GM12878 (cell line): ENCODE measurements around the gene RPL34. TPM values are rescaled to one million over a fixed set of nuclear protein-coding genes. Genes with fewer than 3 reads are reported as not detected.

ENCODE experiments used
- ATAC-seq: fragments of 200-7000 bp; cut with Tn5 transposase; 3 replicates; pipeline ENCODE4 v1.9.1; 2020; ENCODE audit warnings: mild to moderate bottlenecking, moderate library complexity
- BruUV-seq: library from RNA; stranded (reverse); fragments of 400-500 nt; replicated peaks from 2 replicates; lab custom pipeline; 2021; lab: Mats Ljungman, UMichigan
- CTCF ChIA-PET: fragments of 300-600 bp; sonication (Branson Sonifier 250); formaldehyde crosslinking; extraction: SDS; loops from one replicate; lab custom pipeline; 2021; ENCODE audit warnings: inconsistent platforms; lab: Yijun Ruan, JAX
- POLR2A ChIA-PET: fragments of 350-600 bp; formaldehyde crosslinking; extraction: SDS; loops from one replicate; lab custom pipeline; 2021; ENCODE audit warnings: inconsistent platforms; lab: Charles Lee
- RAD21 ChIA-PET: fragments of 300-600 bp; sonication (Branson Sonifier 250); formaldehyde crosslinking; loops from one replicate; lab custom pipeline; 2023; ENCODE audit warnings: antibody characterized with exemption; ENCODE audit not compliant: unreplicated experiment; lab: Charles Lee
- SMC1A ChIA-PET: fragments of 300-600 bp; sonication (Branson Sonifier 250); formaldehyde crosslinking; loops from one replicate; lab custom pipeline; 2023; ENCODE audit not compliant: unreplicated experiment, uncharacterized antibody; lab: Charles Lee
- DNase-seq: peaks from one replicate; pipeline ENCODE4 v3.0.0-alpha.2; 2011; ENCODE audit warnings: low read depth, low spot score
- FAIRE-seq: peaks from 3 replicates; lab custom pipeline; 2011; peaks lifted over from hg19 to GRCh38; lab: Jason Lieb, UNC
- H2AFZ ChIP-seq: 2 replicates; pipeline ENCODE4 v1.6.0; 2011; ENCODE audit warnings: low read depth, low read length, control low read depth; ENCODE audit not compliant: control insufficient read depth
- H3K27ac ChIP-seq: 2 replicates; pipeline ENCODE4 v1.5.1; 2011; ENCODE audit warnings: control low read depth; ENCODE audit not compliant: control insufficient read depth, insufficient read depth
- H3K27me3 ChIP-seq, 2 experiments: replicated peaks in 1 of 2; 2 replicates each; pipeline versions ENCODE4 v1.6.0 to v1.6.1; 2011; ENCODE audit warnings: low read length in 1 of 2; ENCODE audit not compliant: control insufficient read depth in 2 of 2, insufficient read depth in 2 of 2
- H3K36me3 ChIP-seq, 2 experiments: 2 replicates each; pipeline ENCODE4 v1.5.1; 2011; ENCODE audit warnings: low read length in 1 of 2; ENCODE audit not compliant: control insufficient read depth in 2 of 2, insufficient read depth in 2 of 2
- H3K4me1 ChIP-seq: 2 replicates; pipeline ENCODE4 v1.6.1; 2011; ENCODE audit warnings: mild to moderate bottlenecking, low read length, moderate library complexity, mixed read lengths; ENCODE audit not compliant: control insufficient read depth, insufficient read depth
- H3K4me2 ChIP-seq: 2 replicates; pipeline ENCODE4 v1.6.0; 2011; ENCODE audit warnings: control low read depth; ENCODE audit not compliant: control insufficient read depth, insufficient read depth
- H3K4me3 ChIP-seq: fragments of 200-600 bp; sonication (generic); 2 replicates; pipeline ENCODE4 v1.5.1; 2016
- H3K79me2 ChIP-seq: 2 replicates; pipeline ENCODE4 v1.6.0; 2011; ENCODE audit warnings: low read length; ENCODE audit not compliant: control insufficient read depth, insufficient read depth
- H3K9ac ChIP-seq: 2 replicates; pipeline ENCODE4 v1.8.0; 2011; ENCODE audit warnings: low read length, control low read depth, mixed read lengths; ENCODE audit not compliant: control insufficient read depth, insufficient read depth
- H3K9me3 ChIP-seq: replicated peaks from 3 replicates; pipeline ENCODE4 v1.5.1; 2011; ENCODE audit warnings: mild to moderate bottlenecking, low read length; ENCODE audit not compliant: control insufficient read depth, insufficient read depth
- H4K20me1 ChIP-seq: 2 replicates; pipeline ENCODE4 v1.6.0; 2011; ENCODE audit not compliant: control insufficient read depth, insufficient read depth
- BCL3 ChIP-seq: IDR thresholded peaks from 2 replicates; pipeline ENCODE4 v1.6.1; 2011; ENCODE audit warnings: borderline replicate concordance, low read depth, mild to moderate bottlenecking, moderate library complexity, low read length; ENCODE audit not compliant: insufficient read depth, poor library complexity, severe bottlenecking
- E4F1 ChIP-seq: fragments of 450-650 bp; IDR thresholded peaks from 2 replicates; pipeline ENCODE4 v1.6.1; 2018; ENCODE audit warnings: borderline replicate concordance, mild to moderate bottlenecking; ENCODE audit not compliant: partially characterized antibody
- IKZF1 ChIP-seq: fragments of 450-650 bp; conservative IDR thresholded peaks from 2 replicates; pipeline ENCODE4 v1.6.1; 2017; ENCODE audit warnings: antibody characterized with exemption, mild to moderate bottlenecking
- MLLT1 ChIP-seq: fragments of 450-650 bp; IDR thresholded peaks from 2 replicates; pipeline ENCODE4 v1.6.1; 2016; ENCODE audit warnings: mild to moderate bottlenecking
- NR2C2 ChIP-seq: IDR thresholded peaks from 2 replicates; pipeline ENCODE4 v1.6.1; 2011; ENCODE audit warnings: borderline replicate concordance, low read depth; ENCODE audit not compliant: control insufficient read depth, insufficient read length
- PBX3 ChIP-seq: IDR thresholded peaks from 2 replicates; pipeline ENCODE4 v1.6.1; 2011; ENCODE audit warnings: mild to moderate bottlenecking, low read depth, low read length, moderate library complexity; ENCODE audit not compliant: insufficient replicate concordance
- WGBS: methylation state at CpG from one replicate; pipeline ENCODE4 v1.1.6; 2016; ENCODE audit warnings: low lambda C conversion rate; ENCODE audit not compliant: insufficient replicate concordance, insufficient coverage; ENCODE audit errors: missing lambda C conversion rate; 5-methylcytosine and 5-hydroxymethylcytosine counted together
- in situ Hi-C: fragments of 300-500 bp; cut with MboI; formaldehyde crosslinking; loops from 9 replicates; pipeline ENCODE4 v1.14.3; 2018; ENCODE audit warnings: mixed read lengths
- intact Hi-C: fragments of 100-400 bp; cut with micrococcal nuclease; formaldehyde crosslinking; loops from one replicate; pipeline ENCODE4 v1.14.2; 2022; ENCODE audit not compliant: unreplicated experiment
- polyA plus RNA-seq, 11 experiments: library from polyadenylated mRNA; depleted of rRNA in 4 of 11; unstranded in 6 of 11; stranded (reverse) in 5 of 11; fragments of >200 nt; fragmentation: Nextera tagmentation in 4 of 11; fragmentation: Illumina TruSeq in 1 of 11; extraction: Ambion mirVana in 4 of 11; extraction: Trizol in 1 of 11; gene quantifications; 1 replicate in 1 of 11; 2 replicates in 10 of 11; pipeline versions ENCODE4 v1.2.1 to v1.2.3, GENCODE V29; 2011 to 2016; ENCODE audit warnings: inconsistent platforms in 2 of 11, missing spikeins in 2 of 11, low read depth in 1 of 11
- total RNA-seq, 4 experiments: library from RNA; depleted of rRNA in 3 of 4; stranded (reverse); fragments of >200 nt in 3 of 4; fragmentation: Illumina TruSeq in 1 of 4; extraction: Trizol in 1 of 4; gene quantifications; 2 replicates each; pipeline versions ENCODE4 v1.2.1 to v1.2.3, GENCODE V29; 2013 to 2021

The RPL34 gene
- total and polyA plus RNA-seq, 10 of the 15 experiments (the other 5 are each of a cell fraction or from before 2014, with no cell fraction given) = 1,792 to 6,697 (median 2,464) TPM

- Histone ChIP-seq H3K27ac (no peak overlapping the region), H2AFZ (no peak overlapping the region), H3K4me1 (no peaks in the 10 kb centered on the region), H3K79me2 (no peaks in the 10 kb centered on the region), H3K9me3 (no peaks in the 10 kb centered on the region), H3K36me3 (peaks cover 0 to 20% of the 10 kb centered on the region in 2 experiments; a peak in 3 of 4 replicates), H4K20me1 (no peaks in the 10 kb centered on the region), H3K4me3 (no peak overlapping the region), H3K9ac (no peak overlapping the region), H3K4me2 (no peak overlapping the region), H3K27me3 (no peaks in the 10 kb centered on the region)
- 96% methylated on average over 3 of the region's 3 CpGs for WGBS
- intact Hi-C loops (no loop called here), in situ Hi-C loops (no loop called here)
- ATAC-seq = no peak
- POLR2A ChIA-PET = no interaction called here
- no peak for FAIRE-seq
- no TSS peak for BruUV-seq
- RAD21 ChIA-PET = no interaction called here
- SMC1A ChIA-PET = interaction anchor here (0.5 to 1.1 kb wide), 2 partner anchors 19 to 615 kb away, joined by 3 read pairs; no protein-coding TSS in a partner anchor
- TF ChIP-seq BCL3 = no peak
- CTCF ChIA-PET = no interaction called here
- no peak for DNase-seq
Observed at GRCh38 chr4:108662629-108663028, 42.3 kb downstream of the RPL34 start.

GRCh38 chr4:108674356-108674977 is 54.1 kb downstream of the RPL34 start:
- in situ Hi-C loops = no loop called here
- FAIRE-seq (no peak), DNase-seq (no peak), ATAC-seq (no peak)
- Histone ChIP-seq H3K36me3 (0 out of 4 replicates have a peak, but pooled peaks cover 0 to 6% of the 10 kb centered on the region in 2 experiments), H4K20me1 (no peaks in the 10 kb centered on the region), H3K4me1 (no peaks in the 10 kb centered on the region), H3K9me3 (no peaks in the 10 kb centered on the region), H3K27ac (no peak overlapping the region), H3K9ac (no peak overlapping the region), H3K79me2 (no peaks in the 10 kb centered on the region), H3K4me2 (no peak overlapping the region), H3K4me3 (no peak overlapping the region), H2AFZ (no peak overlapping the region), H3K27me3 (no peaks in the 10 kb centered on the region)
- ChIA-PET CTCF (no interaction called here), POLR2A (interaction anchor here (0.6 kb wide), 2 partner anchors 16 to 17 kb away, joined by 4 to 8 read pairs; no protein-coding TSS in a partner anchor), RAD21 (interaction anchor here (1.3 kb wide), 1 partner anchor 102 kb away, joined by 3 read pairs; no protein-coding TSS in a partner anchor), SMC1A (interaction anchor here (0.7 kb wide), 1 partner anchor 56 kb away, joined by 3 read pairs; no protein-coding TSS in a partner anchor)
- intact Hi-C loops = no loop called here
- no TSS peak for BruUV-seq
- 83% methylated on average over 4 of the region's 4 CpGs for WGBS
- TF ChIP-seq PBX3 = no peak
- TF ChIP-seq IKZF1 = no peak
- no peak for TF ChIP-seq MLLT1
- TF ChIP-seq NR2C2 = no peak
- no peak for TF ChIP-seq E4F1
